ENCODE data around the gene NUTM2E. TPM values are rescaled to one million over a fixed set of nuclear protein-coding genes. Genes with fewer than 3 reads are reported as not detected.
"Not testable (repeated sequence)": the region's sequence is repeated elsewhere in the genome, so short reads cannot be mapped to it uniquely, and the experiment has no call there.

NUTM2E gene
- not detected in 2 replicates for total RNA-seq (2014; rRNA removed; shearing (Covaris generic))

DNA sequence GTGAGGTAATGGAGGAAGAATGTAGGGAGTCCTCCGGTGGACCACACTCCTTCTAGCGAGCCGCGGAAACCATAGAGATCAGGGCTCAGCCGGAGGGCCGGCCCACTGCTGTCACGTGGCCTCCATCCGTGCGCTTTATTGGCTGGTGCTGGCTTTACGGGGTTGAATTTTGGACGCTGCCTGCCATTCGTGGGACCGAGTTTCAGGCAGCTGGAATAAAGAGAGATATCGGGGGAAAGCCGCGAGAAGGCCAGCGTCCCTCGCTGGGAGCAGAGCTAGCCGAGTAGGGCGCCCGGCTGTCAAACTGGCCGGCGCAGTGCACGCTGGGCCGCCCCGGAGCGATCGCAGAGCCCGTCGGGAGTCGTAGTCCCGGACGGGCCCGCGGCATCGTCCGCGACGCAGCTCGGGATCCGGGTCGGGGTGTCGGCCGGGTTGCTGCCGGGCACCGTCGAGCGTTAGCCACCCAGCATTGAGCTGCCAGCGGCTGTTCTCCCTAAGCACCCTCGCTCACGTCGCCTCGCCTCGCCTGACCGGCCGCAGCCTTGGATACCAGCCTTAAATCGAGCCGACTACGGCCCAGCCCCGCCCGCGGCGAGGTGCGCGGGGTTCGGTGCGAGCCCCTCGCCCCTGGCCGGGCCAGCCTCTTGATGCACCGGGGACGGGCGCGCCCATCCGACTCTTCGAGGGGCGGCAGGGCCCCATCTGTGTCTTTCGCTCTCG is at the start of gene NUTM2E:
Gene NUTM2E, plus strand, starts transcription at position 244 of the 720 bp plus-strand sequence. CDS start 15,002 bp downstream, outside the sequence.
- DNase-seq (ENCODE audit: low spot score): peak; percentile 67

- not testable (repeated sequence) for DNase-seq (ENCODE audit: low spot score)
Observed at GRCh38 chr10:79777997-79778396, 48.5 kb upstream of the NUTM2E start.

- DNase-seq (ENCODE audit: low spot score): peak; percentile 69
Observed at GRCh38 chr10:79779310-79779938, 47.1 kb upstream of the NUTM2E start.

- not testable (repeated sequence) for DNase-seq (ENCODE audit: low spot score)
Observed at GRCh38 chr10:79779992-79780391, 46.5 kb upstream of the NUTM2E start.

DNA sequence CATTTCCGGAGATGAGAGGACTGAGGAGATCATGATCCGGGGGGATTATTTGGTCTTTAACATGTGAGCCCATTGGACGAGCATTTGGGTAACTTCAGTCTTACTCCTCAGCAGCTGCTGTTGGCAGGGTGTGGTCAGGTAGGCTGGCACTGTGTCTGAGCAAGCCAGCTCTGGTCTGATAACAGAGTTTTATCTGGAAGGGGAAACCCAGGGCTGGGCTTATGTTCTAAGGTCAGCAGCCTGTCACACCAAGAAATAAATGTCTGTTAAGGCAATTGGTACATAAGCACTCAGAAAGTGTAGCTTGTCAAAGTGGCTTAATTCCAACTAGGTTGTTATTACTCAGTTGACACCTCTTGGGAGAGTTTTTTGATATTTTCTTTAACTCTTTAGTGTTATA is 45.0 kb upstream of the NUTM2E start:
- DNase-seq (ENCODE audit: low spot score): not testable (repeated sequence)

DNA sequence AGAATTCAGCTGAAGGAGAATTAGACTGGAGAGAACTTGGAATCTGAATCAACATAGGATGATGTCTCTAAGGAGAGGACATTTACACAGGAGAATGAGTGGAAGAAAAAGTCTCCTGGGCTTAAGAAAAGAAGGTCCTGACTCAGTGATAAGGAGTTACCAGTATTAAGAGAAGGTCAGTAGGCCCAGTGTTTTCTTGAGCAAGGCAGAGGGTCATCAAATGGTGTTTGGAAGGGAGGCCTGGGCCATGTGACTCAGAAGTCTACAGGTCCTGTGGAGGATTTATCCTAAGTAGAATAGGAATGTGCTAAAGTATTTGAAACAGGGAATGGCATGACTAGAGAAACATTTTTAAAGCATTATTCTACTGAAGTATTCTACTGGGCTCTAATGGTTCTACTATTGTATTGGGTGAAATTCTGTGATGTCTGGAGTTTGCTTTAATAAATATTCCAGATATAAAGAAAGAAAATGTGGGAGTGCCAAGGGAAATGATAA is 39.0 kb upstream of the NUTM2E start:
- not testable (repeated sequence) for DNase-seq (ENCODE audit: low spot score)

GRCh38 chr10:79789351-79789750 is 37.2 kb upstream of the NUTM2E start:
- DNase-seq (ENCODE audit: low spot score): not testable (repeated sequence)

DNA sequence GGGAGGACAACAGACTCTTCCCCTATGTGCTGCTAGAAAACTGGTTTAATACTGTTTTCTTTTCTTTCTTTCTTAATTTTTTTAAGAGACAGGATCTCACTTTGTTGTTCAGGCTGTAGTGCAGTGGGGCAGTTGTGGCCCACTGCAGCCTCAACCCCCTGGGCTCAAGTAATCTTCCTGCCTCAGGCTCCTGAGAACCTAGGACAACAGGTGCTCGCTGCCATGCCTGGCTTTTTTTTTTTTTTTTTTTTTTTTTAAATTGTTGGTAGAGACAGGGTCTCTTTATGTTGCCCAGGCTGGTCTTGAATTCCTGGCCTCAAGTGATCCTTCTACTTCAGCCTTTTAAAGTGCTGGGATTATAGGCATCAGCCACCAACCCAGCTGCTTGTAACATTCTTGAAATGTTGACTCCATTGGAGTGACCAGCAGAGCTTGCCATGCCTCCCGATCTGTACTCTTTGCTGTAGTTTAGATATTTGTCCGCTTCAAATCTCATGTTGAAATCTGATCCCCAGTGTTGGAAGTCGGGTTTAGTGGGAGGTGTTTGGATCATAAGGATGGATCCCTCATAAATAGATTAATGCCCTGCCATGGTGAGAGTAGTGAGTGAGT is 34.5 kb upstream of the NUTM2E start:
- DNase-seq (ENCODE audit: low spot score): not testable (repeated sequence)

DNA sequence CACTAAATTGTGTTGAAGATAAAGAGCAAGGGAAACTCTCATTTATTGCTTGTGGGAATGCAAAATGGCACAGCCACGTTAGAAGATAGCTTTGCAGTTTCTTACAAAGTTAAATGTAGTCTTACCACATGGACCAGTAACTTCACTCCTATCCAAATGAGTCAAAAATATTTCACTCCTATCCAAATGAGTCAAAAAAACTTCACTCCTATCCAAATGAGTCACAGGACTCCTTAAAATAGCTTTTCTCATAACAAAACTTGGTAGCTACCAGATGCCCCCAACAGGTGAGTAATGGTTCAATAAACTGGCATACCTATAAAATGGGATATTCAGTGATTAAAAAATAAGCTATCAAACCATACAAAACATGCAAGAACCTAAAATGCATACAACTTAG is 27.2 kb upstream of the NUTM2E start:
- DNase-seq (ENCODE audit: low spot score): not testable (repeated sequence)

DNA sequence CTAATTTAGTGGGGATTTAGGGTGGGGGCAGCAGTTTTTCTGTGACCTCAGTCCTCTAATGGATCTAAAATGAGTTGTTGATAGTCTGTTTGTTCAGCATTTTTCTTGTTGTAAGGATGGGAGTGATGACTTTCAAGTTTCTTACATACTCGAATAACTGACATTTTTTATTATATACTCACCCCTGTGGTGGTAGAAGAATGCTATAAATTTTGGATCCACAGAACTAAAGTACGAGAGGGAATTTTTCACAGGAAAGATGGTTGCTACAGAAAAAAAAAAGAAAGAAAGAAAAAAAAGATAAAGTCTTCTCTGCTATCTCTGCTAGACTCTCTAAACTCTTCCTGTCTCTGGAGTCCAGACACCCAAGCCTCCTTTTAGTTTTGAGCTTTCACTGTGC is 20.7 kb upstream of the NUTM2E start:
- DNase-seq (ENCODE audit: low spot score): not testable (repeated sequence)

DNA sequence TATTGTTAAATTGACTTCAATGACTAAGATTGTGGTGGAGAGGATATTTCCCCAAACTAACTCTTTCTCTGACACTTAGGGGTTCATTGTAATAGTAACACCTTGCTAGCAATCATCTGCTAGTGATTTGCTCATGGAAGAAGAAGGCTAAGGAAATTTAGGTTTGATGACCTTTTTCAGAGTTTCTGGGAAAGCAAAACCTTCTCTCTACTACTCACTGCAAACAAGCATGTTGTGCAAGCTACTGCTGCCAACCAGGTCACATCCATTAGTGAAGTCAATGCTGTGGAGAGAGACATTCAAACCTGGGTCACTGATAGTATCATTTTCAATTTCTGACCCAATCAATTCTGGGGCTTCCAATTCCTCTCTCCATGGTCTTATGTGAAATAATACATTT is 14.6 kb upstream of the NUTM2E start:
- DNase-seq (ENCODE audit: low spot score): not testable (repeated sequence)

DNA sequence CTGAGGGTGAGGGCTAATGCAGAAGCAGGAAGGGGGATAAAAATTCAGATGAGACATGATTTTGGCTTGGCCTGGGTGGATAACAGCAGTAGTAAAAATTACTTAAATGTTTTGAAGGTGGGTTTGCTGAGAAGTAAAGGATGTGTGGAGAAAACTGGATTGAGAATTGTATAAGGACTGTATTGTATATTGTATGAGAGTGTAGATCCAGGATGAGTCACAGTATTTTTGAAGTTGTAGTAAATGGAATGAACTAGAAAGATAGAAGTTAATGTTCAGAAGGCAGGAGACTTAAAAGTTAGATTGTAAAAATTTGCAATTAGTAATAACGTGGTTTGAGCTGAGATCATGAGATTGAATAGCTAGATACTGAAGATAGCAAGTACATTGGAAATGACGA is 10.2 kb upstream of the NUTM2E start:
- not testable (repeated sequence) for DNase-seq (ENCODE audit: low spot score)

DNA sequence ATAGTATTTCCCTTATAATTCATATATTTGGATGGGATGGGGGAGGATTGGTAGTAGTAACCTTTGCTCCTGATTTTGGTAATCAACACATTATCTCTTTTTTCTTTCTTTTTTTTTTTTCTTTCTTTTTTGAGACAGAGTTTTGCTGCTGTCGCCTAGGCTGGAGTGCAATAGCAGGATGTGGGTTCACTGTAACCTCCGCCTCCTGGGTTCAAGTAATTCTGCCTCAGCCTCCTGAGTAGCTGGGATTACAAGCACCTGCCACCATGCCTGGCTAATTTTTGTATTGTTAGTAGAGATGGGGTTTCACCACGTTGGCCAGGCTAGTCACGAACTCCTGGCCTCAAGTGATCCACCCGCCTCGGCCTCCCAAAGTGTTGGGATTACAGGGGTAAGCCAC is 3.2 kb upstream of the NUTM2E start:
- DNase-seq (ENCODE audit: low spot score): not testable (repeated sequence)

GRCh38 chr10:79825587-79826011 is 940 bp upstream of the NUTM2E start:
- DNase-seq (ENCODE audit: low spot score): peak; percentile 4

GRCh38 chr10:79826131-79826495 is 426 bp upstream of the NUTM2E start:
- DNase-seq (ENCODE audit: low spot score): peak; percentile 1

GRCh38 chr10:79833833-79834232 is 7.3 kb downstream of the NUTM2E start:
- DNase-seq (ENCODE audit: low spot score): not testable (repeated sequence)

- DNase-seq (ENCODE audit: low spot score): not testable (repeated sequence)
Observed at GRCh38 chr10:79835891-79836290, 9.4 kb downstream of the NUTM2E start.

GRCh38 chr10:79836891-79837290 is 10.4 kb downstream of the NUTM2E start:
- not testable (repeated sequence) for DNase-seq (ENCODE audit: low spot score)

- not testable (repeated sequence) for DNase-seq (ENCODE audit: low spot score)
Observed at GRCh38 chr10:79838441-79838840, 11.9 kb downstream of the NUTM2E start.

- not testable (repeated sequence) for DNase-seq (ENCODE audit: low spot score)
Observed at GRCh38 chr10:79853191-79853854, 26.8 kb downstream of the NUTM2E start.

DNA sequence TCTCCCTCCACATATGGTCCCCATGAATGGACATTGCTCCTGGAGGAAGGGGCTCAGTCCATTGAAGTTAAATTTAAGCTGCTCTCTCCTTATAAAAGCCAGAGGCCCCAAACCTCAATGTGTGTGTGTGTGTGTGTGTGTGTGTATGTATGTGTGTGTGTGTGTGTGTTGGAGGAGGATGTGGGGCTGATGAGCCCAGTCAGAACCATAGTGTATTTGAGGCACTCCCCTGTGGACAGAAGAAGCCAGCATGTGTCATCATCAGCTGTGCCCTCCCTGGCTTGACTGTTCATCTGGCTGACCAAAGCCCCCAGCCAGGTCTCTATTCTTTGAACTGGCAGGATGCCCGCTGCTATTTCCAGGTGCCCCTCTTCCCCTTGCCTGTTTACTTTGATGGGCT is 35.7 kb downstream of the NUTM2E start:
- DNase-seq (ENCODE audit: low spot score): not testable (repeated sequence)

GRCh38 chr10:79862803-79863202 is 36.3 kb downstream of the NUTM2E start:
- not testable (repeated sequence) for DNase-seq (ENCODE audit: low spot score)
